ENCODE data around the gene TANGO6. TPM values are rescaled to one million over a fixed set of nuclear protein-coding genes. Genes with fewer than 3 reads are reported as not detected.

Gene TANGO6
- total and polyA plus RNA-seq, 10 of the 15 experiments (the other 5 are each of a cell fraction or from before 2014, with no cell fraction given): 1.1 to 20.6 (median 11.0) TPM

DNA sequence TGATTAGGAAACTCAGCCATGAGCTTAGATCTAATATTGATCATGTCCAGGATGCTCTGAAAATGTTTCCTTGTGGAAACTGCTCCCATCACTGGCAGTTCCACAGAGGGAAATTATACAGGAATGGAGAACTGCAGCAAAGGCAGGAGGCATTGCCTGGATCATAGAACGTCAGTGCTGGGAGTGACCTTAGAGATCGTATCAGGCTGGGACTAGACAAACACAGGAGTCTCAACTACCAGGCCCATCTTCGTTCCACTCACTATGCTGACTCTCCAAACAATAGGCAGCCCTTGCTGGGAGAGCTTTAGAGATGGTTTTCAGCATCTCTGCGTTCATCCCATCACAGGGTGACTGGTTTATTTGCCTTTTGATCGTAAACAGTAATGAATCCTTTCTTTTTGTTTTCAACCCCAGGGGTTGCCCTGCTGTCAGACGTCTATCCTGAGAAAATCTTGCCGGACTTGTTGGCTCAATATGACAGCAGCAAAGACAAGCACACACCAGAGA lies 130.3 kb downstream of the TANGO6 start:
- in situ Hi-C loops (cut with MboI): no loop called here
- H3K79me2 ChIP-seq (ENCODE audit: control insufficient read depth, insufficient read depth, low read length): no peaks in the 10 kb centered on the region
- intact Hi-C loops (cut with micrococcal nuclease; ENCODE audit: unreplicated experiment): no loop called here
- no peak overlapping the region for H3K4me2 ChIP-seq (ENCODE audit: control insufficient read depth, insufficient read depth)
- H3K9me3 ChIP-seq (replicated peaks; ENCODE audit: control insufficient read depth, insufficient read depth, low read length): no peaks in the 10 kb centered on the region
- no peak overlapping the region for H3K27ac ChIP-seq (ENCODE audit: control insufficient read depth, insufficient read depth)
- FAIRE-seq: no peak
- no TSS peak for BruUV-seq (replicated peaks)
- no peaks in the 10 kb centered on the region for H3K4me1 ChIP-seq (ENCODE audit: control insufficient read depth, insufficient read depth, low read length)
- no peaks in the 10 kb centered on the region; a peak in 1 of 4 replicates for H3K36me3 ChIP-seq (ENCODE audit: control insufficient read depth in 2 of 2, insufficient read depth in 2 of 2, low read length in 1 of 2)
- ChIA-PET POLR2A (interaction anchor here (0.6 kb wide), 1 partner anchor 24 kb away, joined by 4 read pairs; no protein-coding TSS in a partner anchor), RAD21 (ENCODE audit: unreplicated experiment) (no interaction called here), SMC1A (ENCODE audit: uncharacterized antibody, unreplicated experiment) (no interaction called here), CTCF (no interaction called here)
- 95% methylated on average over 7 of the region's 7 CpGs for WGBS (ENCODE audit: insufficient coverage, insufficient replicate concordance, low lambda C conversion rate, missing lambda C conversion rate)
- H3K4me3 ChIP-seq: no peak overlapping the region
- no peaks in the 10 kb centered on the region for H4K20me1 ChIP-seq (ENCODE audit: control insufficient read depth, insufficient read depth)
- ATAC-seq: no peak
- no peak overlapping the region for H3K9ac ChIP-seq (ENCODE audit: control insufficient read depth, insufficient read depth, low read length)
- no peaks in the 10 kb centered on the region for H3K27me3 ChIP-seq (replicated peaks in 1 of 2; ENCODE audit: control insufficient read depth in 2 of 2, insufficient read depth in 2 of 2, low read length in 1 of 2)
- DNase-seq (ENCODE audit: low read depth, low spot score): no peak
- H2AFZ ChIP-seq (ENCODE audit: control insufficient read depth, low read depth, low read length): no peak overlapping the region
- TF ChIP-seq DPF2 (IDR thresholded peaks at IDR 0.05) (no peak), CREM (IDR thresholded peaks at IDR 0.05; ENCODE audit: low read depth) (no peak), ZSCAN29 (IDR thresholded peaks at IDR 0.05) (no peak), JUND (IDR thresholded peaks at IDR 0.05; ENCODE audit: low read depth, low read length) (no peak), NFXL1 (IDR thresholded peaks at IDR 0.05; ENCODE audit: borderline replicate concordance) (no peak), ZBTB11 (CRISPR knock-in tag; IDR thresholded peaks at IDR 0.05) (no peak), PML (IDR thresholded peaks at IDR 0.05; ENCODE audit: low read length) (no peak), ZBTB40 (IDR thresholded peaks at IDR 0.05; ENCODE audit: borderline replicate concordance) (no peak), SIX5 (IDR thresholded peaks at IDR 0.05; ENCODE audit: low read depth, low read length, severe bottlenecking) (no peak), RB1 (IDR thresholded peaks at IDR 0.05; ENCODE audit: borderline replicate concordance) (no peak), POLR2A (IDR thresholded peaks at IDR 0.05; ENCODE audit: low read depth, low read length) (no peak), FOXM1 (IDR thresholded peaks at IDR 0.05; ENCODE audit: low read depth, low read length) (no peak)
- TF ChIP-seq, protein P1, sequence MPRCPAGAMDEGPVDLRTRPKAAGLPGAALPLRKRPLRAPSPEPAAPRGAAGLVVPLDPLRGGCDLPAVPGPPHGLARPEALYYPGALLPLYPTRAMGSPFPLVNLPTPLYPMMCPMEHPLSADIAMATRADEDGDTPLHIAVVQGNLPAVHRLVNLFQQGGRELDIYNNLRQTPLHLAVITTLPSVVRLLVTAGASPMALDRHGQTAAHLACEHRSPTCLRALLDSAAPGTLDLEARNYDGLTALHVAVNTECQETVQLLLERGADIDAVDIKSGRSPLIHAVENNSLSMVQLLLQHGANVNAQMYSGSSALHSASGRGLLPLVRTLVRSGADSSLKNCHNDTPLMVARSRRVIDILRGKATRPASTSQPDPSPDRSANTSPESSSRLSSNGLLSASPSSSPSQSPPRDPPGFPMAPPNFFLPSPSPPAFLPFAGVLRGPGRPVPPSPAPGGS (IDR thresholded peaks at IDR 0.05; ENCODE audit: borderline replicate concordance, insufficient read depth, low read depth, low read length, poor library complexity, severe bottlenecking): no peak
- TF ChIP-seq, protein P2, sequence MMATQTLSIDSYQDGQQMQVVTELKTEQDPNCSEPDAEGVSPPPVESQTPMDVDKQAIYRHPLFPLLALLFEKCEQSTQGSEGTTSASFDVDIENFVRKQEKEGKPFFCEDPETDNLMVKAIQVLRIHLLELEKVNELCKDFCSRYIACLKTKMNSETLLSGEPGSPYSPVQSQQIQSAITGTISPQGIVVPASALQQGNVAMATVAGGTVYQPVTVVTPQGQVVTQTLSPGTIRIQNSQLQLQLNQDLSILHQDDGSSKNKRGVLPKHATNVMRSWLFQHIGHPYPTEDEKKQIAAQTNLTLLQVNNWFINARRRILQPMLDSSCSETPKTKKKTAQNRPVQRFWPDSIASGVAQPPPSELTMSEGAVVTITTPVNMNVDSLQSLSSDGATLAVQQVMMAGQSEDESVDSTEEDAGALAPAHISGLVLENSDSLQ (IDR thresholded peaks at IDR 0.05): no peak
